ENCODE results near the gene ELOB. TPM values are rescaled to one million over a fixed set of nuclear protein-coding genes. Genes with fewer than 3 reads are reported as not detected.

ELOB gene
- polyA plus RNA-seq, 3 donors from 2014 or later, result 252 to 523 (median 328) TPM

GRCh38 chr16:2774161-2774891 lies 2.8 kb downstream of the ELOB start:
- H3K4me3 Mint-ChIP-seq, result no peak overlapping the region
- H3K27me3 Mint-ChIP-seq (ENCODE audit: low read depth in 3 of 3), result peaks cover 19 to 29% (median 19%) of the 10 kb centered on the region in 3 donors
- H3K9me3 Mint-ChIP-seq, result no peaks in the 10 kb centered on the region

GRCh38 chr16:2773188-2773968 lies 3.7 kb downstream of the ELOB start:
- no peak overlapping the region for H3K4me3 Mint-ChIP-seq
- peaks cover 28 to 48% of the 10 kb centered on the region in 2 donors for H3K4me1 Mint-ChIP-seq
- H3K27me3 Mint-ChIP-seq (ENCODE audit: low read depth in 3 of 3), result peaks cover 23 to 31% (median 24%) of the 10 kb centered on the region in 3 donors
- DNase-seq, result no peak
- no peaks in the 10 kb centered on the region for H3K9me3 Mint-ChIP-seq
- H3K27ac Mint-ChIP-seq, result peak overlapping the region in 4 of 6 donors; percentile 42 to 58 (median 56)
- H3K36me3 Mint-ChIP-seq, result peaks cover 9 to 29% (median 11%) of the 10 kb centered on the region in 3 donors

More at GRCh38 chr16:2774161-2774891, 2.8 kb downstream of the ELOB start:
- DNase-seq, result no peak
- H3K27ac Mint-ChIP-seq, result peak overlapping the region in 2 of 6 donors; percentile 46 to 48
- peaks cover 35 to 54% of the 10 kb centered on the region in 2 donors for H3K4me1 Mint-ChIP-seq
- H3K36me3 Mint-ChIP-seq, result peaks cover 9 to 24% (median 10%) of the 10 kb centered on the region in 3 donors

GRCh38 chr16:2771496-2772402 lies 5.3 kb downstream of the ELOB start:
- peaks cover 13 to 39% (median 15%) of the 10 kb centered on the region in 3 donors for H3K36me3 Mint-ChIP-seq
- H3K27ac Mint-ChIP-seq, result peak overlapping the region in 4 of 6 donors; percentile 59 to 69 (median 62)
- H3K4me3 Mint-ChIP-seq, result peak overlapping the region in 1 of 5 donors; percentile 46
- peaks cover 14 to 26% (median 20%) of the 10 kb centered on the region in 3 donors for H3K27me3 Mint-ChIP-seq (ENCODE audit: low read depth in 3 of 3)
- no peak for DNase-seq
- no peaks in the 10 kb centered on the region for H3K9me3 Mint-ChIP-seq
- peaks cover 20 to 41% of the 10 kb centered on the region in 2 donors for H3K4me1 Mint-ChIP-seq

GRCh38 chr16:2770057-2770951 lies 6.8 kb downstream of the ELOB start:
- Mint-ChIP-seq H3K4me1 (peaks cover 9 to 36% of the 10 kb centered on the region in 2 donors), H3K4me3 (peak overlapping the region in 1 of 5 donors; percentile 20), H3K36me3 (peaks cover 26 to 53% (median 27%) of the 10 kb centered on the region in 3 donors), H3K9me3 (no peaks in the 10 kb centered on the region), H3K27ac (peak overlapping the region in 5 of 6 donors; percentile 24 to 66 (median 48)), H3K27me3 (ENCODE audit: low read depth in 3 of 3) (peaks cover 15 to 32% (median 28%) of the 10 kb centered on the region in 3 donors)
- peak; percentile 45 to 58 (median 46) for DNase-seq

- peaks cover 6 to 40% of the 10 kb centered on the region in 2 donors for H3K4me1 Mint-ChIP-seq
- H3K27ac Mint-ChIP-seq, result peak overlapping the region in 4 of 6 donors; percentile 22 to 66 (median 53)
- H3K9me3 Mint-ChIP-seq, result no peaks in the 10 kb centered on the region
- H3K27me3 Mint-ChIP-seq (ENCODE audit: low read depth in 3 of 3), result peaks cover 15 to 38% (median 33%) of the 10 kb centered on the region in 3 donors
- H3K36me3 Mint-ChIP-seq, result peaks cover 32 to 59% (median 33%) of the 10 kb centered on the region in 3 donors
- no peak overlapping the region for H3K4me3 Mint-ChIP-seq
- DNase-seq, result no peak
Observed at GRCh38 chr16:2769675-2770056, 7.4 kb downstream of the ELOB start.

GRCh38 chr16:2769100-2769529 lies 8.0 kb downstream of the ELOB start:
- Mint-ChIP-seq H3K27me3 (ENCODE audit: low read depth in 3 of 3) (peaks cover 15 to 38% (median 35%) of the 10 kb centered on the region in 3 donors), H3K4me3 (no peak overlapping the region), H3K9me3 (no peaks in the 10 kb centered on the region)

GRCh38 chr16:2768403-2769089 lies 8.5 kb downstream of the ELOB start:
- DNase-seq, result no peak
- Mint-ChIP-seq H3K27ac (peak overlapping the region in 1 of 6 donors; percentile 4), H3K27me3 (ENCODE audit: low read depth in 3 of 3) (peaks cover 15 to 38% (median 38%) of the 10 kb centered on the region in 3 donors), H3K4me1 (peaks cover 6 to 42% of the 10 kb centered on the region in 2 donors), H3K9me3 (no peaks in the 10 kb centered on the region), H3K36me3 (peaks cover 42 to 70% (median 43%) of the 10 kb centered on the region in 3 donors), H3K4me3 (no peak overlapping the region)

More at GRCh38 chr16:2769100-2769529, 8.0 kb downstream of the ELOB start:
- no peak for DNase-seq
- Mint-ChIP-seq H3K36me3 (peaks cover 36 to 64% (median 37%) of the 10 kb centered on the region in 3 donors), H3K4me1 (peaks cover 6 to 42% of the 10 kb centered on the region in 2 donors), H3K27ac (peak overlapping the region in 2 of 6 donors; percentile 30 to 40)

- Mint-ChIP-seq H3K27me3 (ENCODE audit: low read depth in 3 of 3) (peaks cover 15 to 43% (median 38%) of the 10 kb centered on the region in 3 donors), H3K36me3 (peaks cover 48 to 75% (median 49%) of the 10 kb centered on the region in 3 donors), H3K4me1 (peaks cover 6 to 44% of the 10 kb centered on the region in 2 donors), H3K27ac (peak overlapping the region in 3 of 6 donors; percentile 6 to 69 (median 61)), H3K4me3 (no peak overlapping the region), H3K9me3 (no peaks in the 10 kb centered on the region)
- no peak for DNase-seq
Observed at GRCh38 chr16:2767891-2768290, 9.2 kb downstream of the ELOB start.

GRCh38 chr16:2767140-2767731 lies 9.8 kb downstream of the ELOB start:
- no peak overlapping the region for H3K27ac Mint-ChIP-seq
- H3K4me3 Mint-ChIP-seq, result no peak overlapping the region
- H3K9me3 Mint-ChIP-seq, result no peaks in the 10 kb centered on the region
- H3K36me3 Mint-ChIP-seq, result peaks cover 51 to 76% (median 52%) of the 10 kb centered on the region in 3 donors
- DNase-seq, result no peak
- peaks cover 18 to 43% (median 42%) of the 10 kb centered on the region in 3 donors for H3K27me3 Mint-ChIP-seq (ENCODE audit: low read depth in 3 of 3)
- peaks cover 4 to 44% of the 10 kb centered on the region in 2 donors for H3K4me1 Mint-ChIP-seq

GRCh38 chr16:2766430-2767139 lies 10.5 kb downstream of the ELOB start:
- H3K27ac Mint-ChIP-seq, result peak overlapping the region in 4 of 6 donors; percentile 38 to 69 (median 56)
- no peaks in the 10 kb centered on the region for H3K9me3 Mint-ChIP-seq
- no peak for DNase-seq
- no peak overlapping the region for H3K4me3 Mint-ChIP-seq
- H3K36me3 Mint-ChIP-seq, result peaks cover 56 to 80% (median 57%) of the 10 kb centered on the region in 3 donors
- peaks cover 16 to 44% (median 43%) of the 10 kb centered on the region in 3 donors for H3K27me3 Mint-ChIP-seq (ENCODE audit: low read depth in 3 of 3)
- peaks cover 4 to 40% of the 10 kb centered on the region in 2 donors for H3K4me1 Mint-ChIP-seq
